ENCODE results near the gene RALGAPA2.

DNA sequence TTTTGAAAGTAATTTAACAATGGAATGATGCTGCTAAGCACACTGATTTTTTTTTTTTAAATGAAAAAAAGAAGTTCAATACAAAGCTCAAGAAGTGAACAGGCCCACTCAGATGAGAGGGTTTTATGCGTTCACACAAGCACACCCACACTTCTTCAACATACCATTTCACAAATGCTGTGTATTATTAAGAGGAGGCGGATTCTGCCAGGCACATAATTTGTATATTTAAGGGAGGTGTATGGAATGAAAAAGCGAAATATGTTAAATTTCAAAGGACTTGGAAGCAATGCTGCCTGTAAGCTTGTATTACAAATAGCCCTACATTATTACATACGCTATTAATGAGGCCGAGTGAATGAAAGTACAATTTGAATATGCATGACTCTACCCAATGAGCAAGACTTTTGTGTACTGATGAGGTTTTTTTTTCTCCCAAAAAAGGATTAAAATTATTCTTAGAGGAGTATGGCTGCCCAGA, 220.6 kb downstream of the RALGAPA2 start:
- TF ChIP-seq EZH2phosphoT487 (IDR thresholded peaks at IDR 0.05; ENCODE audit: borderline replicate concordance) = no peak
- no peak for TF ChIP-seq CTCF (IDR thresholded peaks at IDR 0.05 in 2 of 3, conservative IDR thresholded peaks at IDR 0.05 in 1 of 3; ENCODE audit: borderline replicate concordance in 1 of 3, insufficient read depth in 1 of 3, low read depth in 2 of 3, low read length in 2 of 3)
- no peak for TF ChIP-seq ZNF274 (IDR thresholded peaks at IDR 0.05; ENCODE audit: low read depth, low read length)
- no peak for TF ChIP-seq SP1 (IDR thresholded peaks at IDR 0.05; ENCODE audit: low read depth)
- no peak for TF ChIP-seq JUND (IDR thresholded peaks at IDR 0.05)
- TF ChIP-seq SIN3A (IDR thresholded peaks at IDR 0.05; ENCODE audit: low read depth) = no peak
- no peak for TF ChIP-seq POLR2A (IDR thresholded peaks at IDR 0.05; ENCODE audit: borderline replicate concordance, extremely low read depth, insufficient read depth, insufficient read length)
- TF ChIP-seq ATF3 (IDR thresholded peaks at IDR 0.05) = no peak
- TF ChIP-seq POLR2AphosphoS5 (IDR thresholded peaks at IDR 0.05; ENCODE audit: low read depth, low read length) = no peak
- no peak for TF ChIP-seq EZH2 (IDR thresholded peaks at IDR 0.05)

All from HCT116 (cell line).